Measurements from ENCODE around the gene UBAC1.
"Not testable (repeated sequence)": the region's sequence is repeated elsewhere in the genome, so short reads cannot be mapped to it uniquely, and the experiment has no call there.

UBAC1 gene

DNA sequence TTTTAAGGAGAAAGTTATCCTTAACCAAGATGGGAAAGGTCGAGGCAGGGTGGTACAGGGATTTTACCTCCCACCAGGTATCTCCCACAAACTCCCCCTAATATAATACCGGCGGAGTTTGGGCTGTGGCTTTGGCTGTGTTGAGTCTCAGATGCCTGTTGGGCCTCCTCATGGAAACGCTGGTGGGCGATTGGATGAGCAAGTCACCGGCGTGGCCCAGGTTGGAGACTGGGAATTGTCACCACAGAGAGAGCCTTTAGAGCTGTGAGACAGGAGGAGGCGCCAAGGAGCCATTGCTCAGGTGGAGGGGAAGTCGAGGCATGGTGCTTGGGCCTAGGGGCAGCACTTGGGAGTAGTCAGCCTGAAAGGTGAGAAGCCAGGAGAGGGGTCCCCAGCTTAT lies 50.4 kb downstream of the UBAC1 start:
- no peak for DNase-seq

DNA sequence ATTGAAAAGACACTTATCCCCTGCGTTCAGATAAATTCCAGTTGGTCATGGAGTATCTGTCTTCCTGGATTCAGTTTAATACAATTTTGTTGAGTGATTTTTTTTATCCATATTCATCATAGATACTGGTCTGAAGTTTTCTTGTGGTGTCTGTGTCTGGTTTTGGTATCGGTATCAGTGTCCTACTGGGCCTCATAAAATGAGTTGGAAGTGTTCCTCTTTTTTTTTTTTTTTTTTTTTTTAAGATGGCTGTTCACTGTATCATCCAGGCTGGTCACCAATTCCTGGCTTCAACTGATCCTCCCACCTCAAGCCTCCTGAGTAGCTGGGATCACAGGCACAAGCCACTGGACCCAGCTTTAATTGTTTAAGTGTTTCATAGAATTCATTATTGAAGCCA lies 51.0 kb downstream of the UBAC1 start:
- no peak for DNase-seq

GRCh38 chr9:135909371-135909770 lies 51.8 kb downstream of the UBAC1 start:
- DNase-seq: no peak

DNA sequence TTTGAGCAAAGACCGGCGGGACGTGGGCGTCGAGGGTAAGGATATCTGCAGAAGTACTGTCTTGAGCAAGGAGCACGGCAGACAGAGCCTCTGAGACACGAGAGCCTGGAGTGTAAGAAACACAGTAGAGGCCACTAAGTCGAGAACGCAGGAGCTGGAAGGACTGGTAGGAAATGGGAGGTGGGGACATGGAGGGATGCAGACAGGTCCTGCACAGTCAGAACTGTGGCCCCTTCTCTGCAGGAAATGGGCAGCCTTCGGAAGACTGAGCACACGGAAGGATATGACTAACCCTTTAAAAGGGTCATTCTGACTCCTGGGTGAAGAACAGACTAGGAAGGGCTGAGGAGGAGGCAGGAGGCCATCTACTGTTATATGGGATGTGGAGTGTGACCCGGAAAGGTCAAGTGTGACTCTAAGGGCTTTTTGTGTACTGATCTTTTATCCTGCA lies 52.4 kb downstream of the UBAC1 start:
- DNase-seq: no peak

DNA sequence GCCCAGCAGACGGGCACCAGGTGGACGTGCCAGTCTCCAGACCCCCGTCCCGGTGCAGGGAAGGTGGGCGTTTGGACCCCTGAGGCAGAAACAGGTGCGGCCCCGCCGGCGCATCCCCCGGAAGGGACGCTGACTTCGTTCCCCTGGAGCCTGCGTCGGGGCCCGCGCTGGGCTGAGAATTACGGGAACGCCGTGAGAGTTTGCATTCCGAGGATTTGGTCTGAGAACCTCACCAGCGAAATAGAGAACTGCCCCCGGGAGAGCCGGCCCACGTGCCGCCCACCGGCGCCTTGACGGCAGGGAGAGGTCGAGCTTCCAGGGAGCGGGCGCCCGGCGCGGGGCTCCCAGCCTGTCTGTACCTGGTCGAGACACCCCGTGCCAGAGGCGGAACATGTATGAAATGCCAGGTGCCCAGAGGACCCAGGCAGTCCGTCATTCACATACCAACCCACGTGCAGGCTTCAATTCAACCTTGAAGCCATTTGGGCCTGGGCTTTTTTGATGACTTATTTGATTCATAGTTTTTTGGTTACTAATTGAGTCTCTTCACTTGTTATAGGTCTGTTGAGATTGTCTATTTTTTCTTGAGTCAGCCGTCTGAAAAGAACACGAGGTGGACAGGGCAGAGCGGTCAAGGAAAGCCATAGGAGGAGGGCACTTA lies 53.0 kb downstream of the UBAC1 start:
- DNase-seq: no peak

GRCh38 chr9:135907431-135908092 lies 53.6 kb downstream of the UBAC1 start, which contains the start of gene CAMSAP1:
TSS of gene CAMSAP1 (minus strand) at chr9:135907546. CDS start at chr9:135907159, 387 bp downstream.
- peak; percentile 96 for DNase-seq

- DNase-seq: no peak
These were observed 54.2 kb downstream of the UBAC1 start for GRCh38 chr9:135907006-135907430.

GRCh38 chr9:135906291-135907005 lies 54.7 kb downstream of the UBAC1 start:
- no peak for DNase-seq

DNA sequence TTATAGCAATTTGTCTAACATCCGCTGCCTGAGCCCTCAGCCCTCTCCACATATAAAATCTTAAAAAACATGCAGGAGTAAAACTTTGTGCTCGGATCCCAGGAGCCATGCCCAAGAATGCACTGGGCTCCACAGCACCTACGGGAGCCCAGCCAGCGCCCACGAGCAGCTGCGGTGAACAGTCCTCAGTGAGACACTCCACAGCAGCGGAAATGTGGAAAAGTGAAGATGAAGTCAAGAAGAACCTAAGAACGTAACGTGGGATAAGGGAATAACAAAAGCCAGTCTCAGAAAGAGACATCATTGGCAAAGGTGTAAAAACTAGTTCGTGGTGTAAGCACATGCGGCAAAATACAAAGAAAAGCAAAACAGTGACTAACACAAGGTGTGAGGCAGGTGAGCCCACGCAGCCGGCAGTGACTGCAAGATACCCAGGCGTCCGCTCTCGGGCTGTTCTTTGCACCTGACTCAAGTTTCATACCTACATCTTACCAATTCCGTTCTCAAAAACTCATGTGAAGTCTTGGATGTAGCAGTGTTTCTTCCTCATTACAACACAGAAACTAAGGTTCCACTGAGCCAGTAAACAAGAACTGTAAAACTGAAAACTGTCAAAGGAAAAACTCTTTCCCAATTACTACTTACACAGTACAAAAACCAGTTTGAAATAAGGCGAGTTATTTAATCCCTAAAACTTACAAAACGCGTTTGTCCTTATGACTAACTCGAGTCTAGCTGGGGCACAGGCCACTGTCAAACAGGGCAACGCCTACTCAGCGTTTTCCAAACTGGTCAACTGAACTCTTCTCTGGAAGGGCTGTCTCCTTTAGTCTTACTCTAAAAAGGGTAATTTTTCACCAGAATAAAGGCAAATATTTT lies 55.6 kb downstream of the UBAC1 start:
- no peak for DNase-seq

GRCh38 chr9:135903786-135904520 lies 57.2 kb downstream of the UBAC1 start:
- no peak for DNase-seq

GRCh38 chr9:135903358-135903656 lies 57.9 kb downstream of the UBAC1 start:
- no peak for DNase-seq

- DNase-seq: no peak
These were observed 58.4 kb downstream of the UBAC1 start for GRCh38 chr9:135902655-135903357.

- DNase-seq: no peak
These were observed 59.3 kb downstream of the UBAC1 start for GRCh38 chr9:135901826-135902225.

DNA sequence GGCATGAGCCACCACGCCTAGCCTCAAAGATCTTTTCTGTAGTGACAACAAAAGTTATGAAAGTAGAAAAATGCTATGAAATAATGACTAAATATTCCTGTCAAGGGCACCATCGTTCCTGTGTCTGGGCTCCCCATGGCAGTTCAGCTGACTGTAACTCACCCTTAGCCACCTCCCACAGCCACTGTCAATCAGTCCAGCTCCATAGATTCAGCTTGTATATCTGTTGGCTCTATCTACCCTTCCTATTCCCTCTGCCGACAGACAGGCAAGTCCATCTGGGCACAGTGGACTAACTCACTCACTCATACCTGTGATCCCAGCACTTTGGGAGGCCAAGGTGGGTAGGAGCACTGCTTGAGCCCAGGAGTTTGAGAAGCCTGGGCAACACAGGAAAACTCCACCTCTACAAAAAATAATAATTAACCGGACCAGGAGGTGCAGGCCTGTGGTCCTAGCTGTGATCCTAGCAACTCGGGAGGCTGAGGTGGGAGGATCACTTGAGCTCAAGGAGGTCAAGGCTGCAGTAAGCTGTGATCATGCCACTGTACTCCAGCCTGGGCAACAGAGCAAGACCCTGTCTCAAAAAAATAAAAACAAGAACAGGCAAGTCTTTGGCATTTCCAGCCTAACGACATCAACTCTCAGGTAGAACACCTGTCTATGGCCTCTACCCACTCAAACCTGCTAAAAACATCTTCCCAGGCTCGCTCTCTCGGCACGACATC lies 60.0 kb downstream of the UBAC1 start:
- DNase-seq: no peak

DNA sequence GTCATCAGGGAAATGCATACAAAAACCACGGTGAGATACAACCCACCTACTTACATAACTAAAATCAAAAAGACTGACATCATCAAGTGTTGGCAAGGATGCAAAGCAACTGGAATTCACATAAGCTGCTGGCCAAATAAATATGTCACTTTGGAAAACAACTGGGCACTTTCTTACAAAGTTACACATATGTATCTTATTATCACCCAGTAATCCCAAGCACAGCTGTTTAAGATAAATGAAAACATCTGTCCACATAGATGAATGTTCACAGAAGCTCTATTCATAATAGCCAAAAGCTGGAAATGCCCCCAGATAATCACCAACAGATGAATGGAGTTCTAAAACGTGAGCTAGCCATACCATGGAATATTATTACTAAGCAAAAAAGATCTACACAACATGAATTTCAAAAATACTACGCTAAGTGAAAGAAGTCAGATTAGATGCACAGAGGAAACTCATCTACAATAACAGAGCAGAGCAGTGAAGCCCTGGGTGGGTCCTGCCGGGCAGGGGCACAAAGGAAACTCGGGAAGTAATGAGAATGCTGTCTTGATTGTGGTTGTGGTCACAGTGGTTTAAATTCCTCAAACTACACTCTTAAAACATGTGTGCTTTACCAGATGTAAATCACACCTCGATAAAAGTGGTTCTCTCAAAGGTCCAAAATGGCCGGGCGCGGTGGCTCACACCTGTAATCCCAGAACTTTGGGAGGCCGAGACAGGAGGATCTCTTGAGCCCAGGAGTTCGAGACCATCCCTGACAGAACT lies 62.4 kb downstream of the UBAC1 start:
- DNase-seq: no peak

DNA sequence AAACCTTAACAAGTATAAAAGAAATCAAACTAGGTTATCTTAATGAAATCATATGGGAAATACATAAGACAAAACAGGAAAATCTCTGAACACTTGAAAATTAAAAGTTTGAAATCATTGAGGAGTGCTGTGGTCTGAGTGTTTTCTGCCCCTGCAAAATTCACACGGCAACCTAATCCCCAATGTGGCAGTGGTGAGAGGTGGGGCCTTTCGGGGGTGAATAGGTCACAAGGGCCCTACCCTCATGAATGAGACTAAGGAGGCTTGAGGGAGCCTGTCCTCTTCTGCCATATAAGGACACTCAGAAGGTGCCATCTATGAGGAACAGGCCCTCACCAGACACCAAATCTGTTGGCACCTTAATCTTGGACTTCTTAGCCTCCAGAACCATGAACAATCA lies 64.5 kb downstream of the UBAC1 start:
- no peak for DNase-seq

- DNase-seq: no peak
These were observed 65.0 kb downstream of the UBAC1 start for GRCh38 chr9:135896205-135896604.

- DNase-seq: no peak
These were observed 65.8 kb downstream of the UBAC1 start for GRCh38 chr9:135895202-135895848.

GRCh38 chr9:135893104-135893503 lies 68.1 kb downstream of the UBAC1 start:
- DNase-seq: no peak

GRCh38 chr9:135892327-135892726 lies 68.8 kb downstream of the UBAC1 start:
- DNase-seq: not testable (repeated sequence)

Data from CD4-positive, alpha-beta T cell treated with Interleukin-10 for 1 hour (primary cell).